IMR-90 (cell line): ENCODE results near the gene CD300LD. TPM values are rescaled to one million over a fixed set of nuclear protein-coding genes. Genes with fewer than 3 reads are reported as not detected.

ENCODE experiments used
- ATAC-seq: fragments of 200-7000 bp; cut with Tn5 transposase; 2 replicates; pipeline ENCODE4 v1.9.1; 2020; ENCODE audit warnings: low read depth, mild to moderate bottlenecking, moderate library complexity
- BruUV-seq: library from RNA; stranded (reverse); fragments of 400-500 nt; replicated peaks from 2 replicates; lab custom pipeline; 2021; lab: Mats Ljungman, UMichigan
- CTCF ChIA-PET: fragments of 300-600 bp; formaldehyde crosslinking; extraction: SDS; loops from one replicate; lab custom pipeline; 2021; ENCODE audit warnings: antibody characterized with exemption; lab: Yijun Ruan, JAX
- POLR2A ChIA-PET: fragments of 300-600 bp; sonication (Branson Sonifier 250); formaldehyde crosslinking; loops from one replicate; lab custom pipeline; 2022; ENCODE audit warnings: antibody characterized with exemption; ENCODE audit not compliant: unreplicated experiment; lab: Charles Lee
- DNase-seq: peaks from one replicate; pipeline ENCODE4 v3.0.0; 2013
- H2AFZ ChIP-seq: replicated peaks from 2 replicates; pipeline ENCODE3; 2013; ENCODE audit warnings: low read length, mild to moderate bottlenecking; ENCODE audit not compliant: poor library complexity
- H2AK5ac ChIP-seq: 2 replicates; pipeline ENCODE4 v1.6.1; 2013; ENCODE audit warnings: low read depth, low read length, inconsistent platforms
- H2AK9ac ChIP-seq: replicated peaks from 2 replicates; pipeline ENCODE3; 2013; ENCODE audit warnings: mild to moderate bottlenecking, low read depth, low read length, moderate library complexity; ENCODE audit not compliant: poor library complexity
- H2BK120ac ChIP-seq: 2 replicates; pipeline ENCODE4 v1.6.1; 2013; ENCODE audit warnings: low read depth, low read length, inconsistent platforms
- H2BK15ac ChIP-seq: 3 replicates; pipeline ENCODE4 v1.6.1; 2013; ENCODE audit warnings: low read depth, low read length, inconsistent platforms
- H2BK20ac ChIP-seq: 2 replicates; pipeline ENCODE4 v1.6.1; 2013; ENCODE audit warnings: low read depth, mild to moderate bottlenecking, inconsistent platforms, low read length, moderate library complexity
- H2BK5ac ChIP-seq: 2 replicates; pipeline ENCODE4 v1.6.1; 2013; ENCODE audit warnings: mild to moderate bottlenecking, low read depth, low read length, inconsistent platforms; ENCODE audit not compliant: poor library complexity, severe bottlenecking
- H3K14ac ChIP-seq: replicated peaks from 2 replicates; pipeline ENCODE4 v1.6.1; 2013; ENCODE audit warnings: low read depth, low read length, inconsistent platforms
- H3K18ac ChIP-seq: 2 replicates; pipeline ENCODE4 v1.6.1; 2013; ENCODE audit warnings: low read depth, low read length, control low read depth
- H3K23ac ChIP-seq: 2 replicates; pipeline ENCODE4 v1.6.1; 2013; ENCODE audit warnings: low read depth, low read length, inconsistent platforms
- H3K27ac ChIP-seq: 2 replicates; pipeline ENCODE4 v1.5.1; 2013; ENCODE audit warnings: mild to moderate bottlenecking, control low read depth, low read length; ENCODE audit not compliant: insufficient read depth
- H3K27me3 ChIP-seq: 2 replicates; pipeline ENCODE4 v1.6.1; 2013; ENCODE audit warnings: low read length; ENCODE audit not compliant: control insufficient read depth, insufficient read depth
- H3K36me3 ChIP-seq: 2 replicates; pipeline ENCODE4 v1.6.1; 2013; ENCODE audit warnings: low read length, mixed read lengths; ENCODE audit not compliant: control insufficient read depth, insufficient read depth
- H3K4ac ChIP-seq: 2 replicates; pipeline ENCODE4 v1.6.1; 2013; ENCODE audit warnings: low read depth, low read length, inconsistent platforms
- H3K4me1 ChIP-seq: 2 replicates; pipeline ENCODE4 v1.6.1; 2013; ENCODE audit warnings: low read length, mixed read lengths; ENCODE audit not compliant: control insufficient read depth, insufficient read depth
- H3K4me2 ChIP-seq: 2 replicates; pipeline ENCODE4 v1.6.1; 2013; ENCODE audit warnings: low read depth, mild to moderate bottlenecking, control low read depth, low read length, moderate library complexity
- H3K4me3 ChIP-seq: 2 replicates; pipeline ENCODE4 v1.5.1; 2013; ENCODE audit warnings: low read depth, mild to moderate bottlenecking, control low read depth, low read length, moderate library complexity; ENCODE audit not compliant: insufficient read depth
- H3K56ac ChIP-seq: 2 replicates; pipeline ENCODE4 v1.6.1; 2013; ENCODE audit warnings: low read length, inconsistent platforms; ENCODE audit not compliant: insufficient read depth; ENCODE audit errors: extremely low read depth
- H3K79me1 ChIP-seq, 2 experiments: 2 replicates each; pipeline ENCODE4 v1.6.1; 2013; ENCODE audit warnings: low read length in 2 of 2, inconsistent platforms in 1 of 2, low read depth in 1 of 2
- H3K9ac ChIP-seq: 2 replicates; pipeline ENCODE4 v1.6.1; 2013; ENCODE audit warnings: low read depth, low read length, control low read depth
- H3K9me1 ChIP-seq: 2 replicates; pipeline ENCODE4 v1.6.1; 2013; ENCODE audit warnings: low read length, inconsistent platforms; ENCODE audit not compliant: insufficient read depth
- H3K9me3 ChIP-seq: 2 replicates; pipeline ENCODE4 v1.6.1; 2013; ENCODE audit warnings: low read length; ENCODE audit not compliant: control insufficient read depth, insufficient read depth
- H4K20me1 ChIP-seq: 2 replicates; pipeline ENCODE4 v1.6.1; 2013; ENCODE audit warnings: low read length, inconsistent platforms; ENCODE audit not compliant: insufficient read depth
- H4K5ac ChIP-seq: 2 replicates; pipeline ENCODE4 v1.6.1; 2013; ENCODE audit warnings: mild to moderate bottlenecking, low read depth, low read length, control low read depth
- H4K8ac ChIP-seq, 2 experiments: 2 replicates each; pipeline ENCODE4 v1.6.1; 2013; ENCODE audit warnings: low read depth in 2 of 2, low read length in 2 of 2, control low read depth in 1 of 2, inconsistent platforms in 1 of 2
- H4K91ac ChIP-seq: 2 replicates; pipeline ENCODE4 v1.6.1; 2013; ENCODE audit warnings: low read depth, low read length, inconsistent platforms; ENCODE audit not compliant: insufficient read depth
- CHD1 ChIP-seq: IDR thresholded peaks from 2 replicates; pipeline ENCODE4 v1.6.1; 2012; ENCODE audit warnings: low read depth, low read length, improper control_type of control experiment
- MXI1 ChIP-seq: IDR thresholded peaks from 2 replicates; pipeline ENCODE4 v1.6.1; 2012; ENCODE audit warnings: low read depth, mild to moderate bottlenecking, low read length, moderate library complexity, borderline replicate concordance
- NFE2L2 ChIP-seq: fragments of 150-350 bp; IDR thresholded peaks from 2 replicates; pipeline ENCODE4 v1.6.1; 2016; ENCODE audit warnings: low read depth, mild to moderate bottlenecking, low read length
- RAD21 ChIP-seq: IDR thresholded peaks from 2 replicates; pipeline ENCODE4 v1.6.1; 2012; ENCODE audit warnings: low read length, improper control_type of control experiment
- RCOR1 ChIP-seq: IDR thresholded peaks from 2 replicates; pipeline ENCODE4 v1.6.1; 2012; ENCODE audit warnings: mild to moderate bottlenecking, low read length, improper control_type of control experiment; ENCODE audit not compliant: insufficient replicate concordance
- RFX5 ChIP-seq: IDR thresholded peaks from 2 replicates; pipeline ENCODE4 v1.8.0; 2012; ENCODE audit warnings: low read depth, mild to moderate bottlenecking, low read length, moderate library complexity
- SMC3 ChIP-seq: fragments of 150-350 bp; IDR thresholded peaks from 2 replicates; pipeline ENCODE4 v1.6.1; 2016; ENCODE audit warnings: low read depth, mild to moderate bottlenecking, antibody characterized with exemption, low read length, moderate library complexity
- WGBS, 2 experiments: methylation state at CpG; one replicate each; pipeline versions ENCODE4 v1.1.5 to v1.1.7; 2013; ENCODE audit warnings: missing lambda C conversion rate in 2 of 2; ENCODE audit not compliant: insufficient read length in 1 of 2; ENCODE audit errors: extremely low coverage in 2 of 2; 5-methylcytosine and 5-hydroxymethylcytosine counted together
- dilution Hi-C: fragments of 300-500 bp; cut with HindIII; formaldehyde crosslinking; loops from one replicate; pipeline ENCODE4 v1.14.3; 2018; ENCODE audit warnings: low sequenced_read_pairs; ENCODE audit not compliant: unreplicated experiment
- in situ Hi-C: fragments of 300-500 bp; cut with MboI; formaldehyde crosslinking; loops from 3 replicates; pipeline ENCODE4 v1.14.3; 2019; ENCODE audit warnings: low sequenced_read_pairs, inconsistent platforms, mixed read lengths
- intact Hi-C: fragments of 100-400 bp; cut with micrococcal nuclease; formaldehyde crosslinking; loops from 2 replicates; pipeline ENCODE4 v1.10.0; 2022
- polyA plus RNA-seq, 3 experiments: library from polyadenylated mRNA; depleted of rRNA; stranded (reverse); fragments of >200 nt; gene quantifications; 2 replicates each; pipeline ENCODE4 v1.2.3, GENCODE V29; 2012; ENCODE audit warnings: low replicate concordance in 1 of 3
- total RNA-seq: library from RNA; depleted of rRNA; stranded (reverse); fragments of >200 nt; gene quantifications from 2 replicates; pipeline ENCODE4 v1.2.3, GENCODE V29; 2012
- TF ChIP-seq, protein P1 (sequence below): fragments of 150-350 bp; IDR thresholded peaks from 2 replicates; pipeline ENCODE4 v1.6.1; 2017; ENCODE audit warnings: mild to moderate bottlenecking, antibody characterized with exemption, low read length, low read depth

CD300LD gene
- total and polyA plus RNA-seq, 2 of the 4 experiments (the other 2 are of a cell fraction) = not detected

DNA sequence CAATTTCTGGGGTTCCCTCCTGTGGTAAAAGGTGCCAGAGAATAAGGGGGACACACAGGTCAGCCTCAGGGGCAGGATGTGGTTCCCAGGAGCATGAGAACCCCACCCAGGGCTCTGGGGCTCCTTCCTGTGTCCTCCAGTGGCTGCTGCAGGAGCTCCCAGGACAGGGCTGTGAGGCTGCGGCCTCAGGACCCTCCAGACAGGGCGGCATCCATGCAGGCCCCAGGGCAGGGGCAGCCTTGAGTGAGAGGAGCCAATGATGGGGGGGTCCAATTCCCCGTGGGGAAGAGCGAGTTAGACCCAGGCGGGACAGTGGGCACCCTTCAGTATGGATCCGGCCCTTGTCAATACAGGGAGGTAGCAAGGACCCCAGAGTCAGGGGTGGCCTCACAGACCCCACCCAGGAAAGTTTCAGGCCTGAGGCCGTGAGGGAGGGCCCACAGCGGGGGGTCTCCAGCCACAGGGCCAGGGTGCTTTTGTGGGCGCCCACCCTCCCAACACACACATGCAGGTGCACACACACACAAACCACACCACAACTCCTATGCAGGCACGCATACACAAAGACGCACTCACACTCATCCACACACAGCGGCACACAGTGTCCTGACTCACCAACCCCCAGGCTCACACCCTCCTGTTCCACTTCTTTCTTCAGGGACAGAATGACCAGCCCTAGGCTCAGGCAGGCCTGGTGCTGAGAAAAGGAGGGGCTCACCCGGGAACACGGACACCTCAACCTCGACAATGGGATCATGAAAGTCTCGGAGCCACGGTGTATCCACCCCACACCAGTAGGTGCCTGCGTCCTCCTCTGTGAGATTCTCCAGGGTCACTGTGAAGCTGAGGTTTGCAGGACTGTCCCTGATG, 48.0 kb downstream of the CD300LD start:
- Histone ChIP-seq H3K4me2 (no peak overlapping the region), H3K27me3 (no peaks in the 10 kb centered on the region), H4K8ac (no peak overlapping the region), H2AK9ac (no peak overlapping the region), H3K36me3 (no peaks in the 10 kb centered on the region), H4K91ac (no peak overlapping the region), H3K4me3 (no peak overlapping the region), H2BK15ac (no peak overlapping the region), H2BK120ac (no peak overlapping the region), H3K79me1 (no peaks in the 10 kb centered on the region), H4K5ac (no peak overlapping the region), H2AFZ (no peak overlapping the region), H3K4me1 (no peaks in the 10 kb centered on the region), H3K4ac (no peak overlapping the region), H3K27ac (no peak overlapping the region), H3K18ac (no peak overlapping the region), H3K9me3 (peaks cover 49% of the 10 kb centered on the region), H2AK5ac (no peak overlapping the region), H3K14ac (no peak overlapping the region), H4K20me1 (no peaks in the 10 kb centered on the region), H3K9ac (no peak overlapping the region), H2BK20ac (no peak overlapping the region), H2BK5ac (no peak overlapping the region), H3K9me1 (no peaks in the 10 kb centered on the region), H3K23ac (no peak overlapping the region), H3K56ac (no peak overlapping the region)
- no peak for TF ChIP-seq RAD21
- TF ChIP-seq RCOR1 = no peak
- no peak for TF ChIP-seq MXI1
- TF ChIP-seq, protein P1, sequence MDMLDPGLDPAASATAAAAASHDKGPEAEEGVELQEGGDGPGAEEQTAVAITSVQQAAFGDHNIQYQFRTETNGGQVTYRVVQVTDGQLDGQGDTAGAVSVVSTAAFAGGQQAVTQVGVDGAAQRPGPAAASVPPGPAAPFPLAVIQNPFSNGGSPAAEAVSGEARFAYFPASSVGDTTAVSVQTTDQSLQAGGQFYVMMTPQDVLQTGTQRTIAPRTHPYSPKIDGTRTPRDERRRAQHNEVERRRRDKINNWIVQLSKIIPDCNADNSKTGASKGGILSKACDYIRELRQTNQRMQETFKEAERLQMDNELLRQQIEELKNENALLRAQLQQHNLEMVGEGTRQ = no peak
- TF ChIP-seq RFX5 = no peak
- TF ChIP-seq NFE2L2 = no peak
- no peak for TF ChIP-seq SMC3
- no peak for TF ChIP-seq CHD1
- CTCF ChIA-PET = no interaction called here
- in situ Hi-C loops = no loop called here
- DNase-seq (no peak), ATAC-seq (no peak)
- POLR2A ChIA-PET = no interaction called here
- dilution Hi-C loops = no loop called here
- intact Hi-C loops = no loop called here
- WGBS, 2 experiments = 70% methylated on average over 8 of the region's 18 CpGs; no CpG with 5 or more reads in 1 of the 2 experiments
- BruUV-seq = no TSS peak
